Liver (tissue), 9 donors: ENCODE measurements around the gene IGSF3. TPM values are rescaled to one million over a fixed set of nuclear protein-coding genes. Genes with fewer than 3 reads are reported as not detected.

ENCODE experiments used
- DNase-seq: peaks from one replicate; pipeline ENCODE4 v3.0.0-alpha.2; 2017; ENCODE audit warnings: low spot score
- H3K27ac ChIP-seq, 2 donors: one replicate each; pipeline ENCODE4 v1.7.0; 2013; ENCODE audit warnings: inconsistent platforms in 2 of 2, low read length in 2 of 2, control low read depth in 1 of 2, low read depth in 1 of 2, mild to moderate bottlenecking in 1 of 2
- H3K27me3 ChIP-seq, 4 donors: one replicate each; pipeline versions ENCODE4 v1.6.1 to v1.7.0; 2013; ENCODE audit warnings: low read length in 3 of 4, inconsistent platforms in 1 of 4, mild to moderate bottlenecking in 1 of 4, moderate library complexity in 1 of 4; ENCODE audit not compliant: control insufficient read depth in 4 of 4, insufficient read depth in 4 of 4
- H3K36me3 ChIP-seq, 4 donors: one replicate each; pipeline versions ENCODE4 v1.6.1 to v1.7.0; 2013; ENCODE audit warnings: low read length in 3 of 4, mild to moderate bottlenecking in 3 of 4, low read depth in 1 of 4, moderate library complexity in 1 of 4; ENCODE audit not compliant: control insufficient read depth in 4 of 4, insufficient read depth in 3 of 4
- H3K4me1 ChIP-seq, 4 donors: one replicate each; pipeline versions ENCODE4 v1.6.1 to v1.7.0; 2013; ENCODE audit warnings: low read length in 3 of 4, mild to moderate bottlenecking in 3 of 4, moderate library complexity in 1 of 4; ENCODE audit not compliant: control insufficient read depth in 4 of 4, insufficient read depth in 4 of 4
- H3K4me3 ChIP-seq, 3 donors: one replicate each; pipeline versions ENCODE4 v1.6.1 to v1.7.0; 2013; ENCODE audit warnings: low read length in 3 of 3, control low read depth in 1 of 3, low read depth in 1 of 3, mild to moderate bottlenecking in 1 of 3
- H3K9ac ChIP-seq, 2 donors: one replicate each; pipeline ENCODE4 v1.7.0; 2013; ENCODE audit warnings: low read length in 2 of 2, mild to moderate bottlenecking in 2 of 2, moderate library complexity in 2 of 2, control low read depth in 1 of 2, low read depth in 1 of 2
- H3K9me3 ChIP-seq, 4 donors: one replicate each; pipeline versions ENCODE4 v1.6.1 to v1.7.0; 2013; ENCODE audit warnings: low read length in 3 of 4; ENCODE audit not compliant: control insufficient read depth in 4 of 4
- FOXA2 ChIP-seq: IDR thresholded peaks from 2 replicates; pipeline ENCODE4 v1.6.1; 2016; ENCODE audit warnings: antibody characterized with exemption
- GABPA ChIP-seq, 2 donors: IDR thresholded peaks in 1 of 2; conservative IDR thresholded peaks in 1 of 2; 2 replicates each; pipeline ENCODE4 v1.6.1; 2016; ENCODE audit warnings: antibody characterized with exemption in 2 of 2, mild to moderate bottlenecking in 1 of 2, moderate library complexity in 1 of 2
- HNF4A ChIP-seq, 2 donors: conservative IDR thresholded peaks; 2 replicates each; pipeline ENCODE4 v1.6.1; 2016; ENCODE audit warnings: antibody characterized with exemption in 2 of 2, mild to moderate bottlenecking in 2 of 2
- HNF4G ChIP-seq: IDR thresholded peaks from 2 replicates; pipeline ENCODE4 v1.6.1; 2016; ENCODE audit warnings: antibody characterized with exemption
- JUND ChIP-seq, 2 donors: IDR thresholded peaks; 2 replicates each; pipeline ENCODE4 v1.6.1; 2016; ENCODE audit warnings: antibody characterized with exemption in 2 of 2
- YY1 ChIP-seq: IDR thresholded peaks from 2 replicates; pipeline ENCODE4 v1.6.1; 2016; ENCODE audit warnings: antibody characterized with exemption, mild to moderate bottlenecking
- WGBS: extraction: QIAGEN DNeasy Blood & Tissue Kit; methylation state at CpG from one replicate; pipeline ENCODE4 v1.1.7; 2013; 5-methylcytosine and 5-hydroxymethylcytosine counted together
- polyA plus RNA-seq, 2 donors: library from polyadenylated mRNA; stranded (reverse) in 1 of 2; unstranded in 1 of 2; fragments of 200-250 nt in 1 of 2; fragments of >200 nt in 1 of 2; fragmentation: Nextera tagmentation in 1 of 2; extraction: Ambion mirVana in 1 of 2; gene quantifications; one replicate each; pipeline versions ENCODE4 v1.2.1 to v1.2.3, GENCODE V29; 2013 to 2015
- total RNA-seq, 2 donors: library from RNA; depleted of rRNA; stranded (reverse); fragments of >200 nt; gene quantifications; one replicate each; pipeline ENCODE4 v1.2.3, GENCODE V29; 2014
- TF ChIP-seq, protein P1 (sequence below): IDR thresholded peaks from 2 replicates; pipeline ENCODE4 v1.6.1; 2016; ENCODE audit warnings: antibody characterized with exemption, mild to moderate bottlenecking
- TF ChIP-seq, protein P2 (sequence below): IDR thresholded peaks from 2 replicates; pipeline ENCODE4 v1.6.1; 2016; ENCODE audit warnings: antibody characterized with exemption
- TF ChIP-seq, protein P3 (sequence below): IDR thresholded peaks from 2 replicates; pipeline ENCODE4 v1.6.1; 2016; ENCODE audit warnings: antibody characterized with exemption
- TF ChIP-seq, protein P4 (sequence below): fragments of 150-350 bp; IDR thresholded peaks from 2 replicates; pipeline ENCODE4 v1.5.1; 2017; ENCODE audit warnings: improper control_type of control experiment, low read depth, low read length; ENCODE audit not compliant: missing input control
- donor health status: healthy.
- donor health status: healthy.
- donor health status: healthy.
- donor health status: healthy.
- donor health status: healthy.

Gene IGSF3
- total and polyA plus RNA-seq, 4 donors: 0.14 to 5.4 (median 0.68) TPM

DNA sequence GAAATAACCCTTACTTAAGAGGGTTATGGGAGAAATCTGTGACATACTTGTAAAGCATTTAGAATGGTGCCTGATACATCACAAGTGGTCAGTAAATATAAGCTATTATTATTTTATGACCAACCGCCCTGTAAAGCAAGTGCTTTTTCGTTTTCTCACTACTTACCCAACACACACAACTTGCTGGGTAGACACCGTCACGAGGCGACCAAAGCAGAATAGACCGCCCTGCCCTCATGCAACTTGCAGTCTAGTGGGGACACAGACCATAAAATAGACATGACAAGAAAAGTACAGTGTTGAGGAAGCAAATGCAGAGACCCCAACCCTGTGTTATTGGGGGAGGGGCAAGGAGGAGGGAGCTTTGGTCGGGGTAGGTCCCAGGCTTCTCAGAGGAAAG, 744 bp upstream of the IGSF3 start (continued):
- TF ChIP-seq, protein P1, sequence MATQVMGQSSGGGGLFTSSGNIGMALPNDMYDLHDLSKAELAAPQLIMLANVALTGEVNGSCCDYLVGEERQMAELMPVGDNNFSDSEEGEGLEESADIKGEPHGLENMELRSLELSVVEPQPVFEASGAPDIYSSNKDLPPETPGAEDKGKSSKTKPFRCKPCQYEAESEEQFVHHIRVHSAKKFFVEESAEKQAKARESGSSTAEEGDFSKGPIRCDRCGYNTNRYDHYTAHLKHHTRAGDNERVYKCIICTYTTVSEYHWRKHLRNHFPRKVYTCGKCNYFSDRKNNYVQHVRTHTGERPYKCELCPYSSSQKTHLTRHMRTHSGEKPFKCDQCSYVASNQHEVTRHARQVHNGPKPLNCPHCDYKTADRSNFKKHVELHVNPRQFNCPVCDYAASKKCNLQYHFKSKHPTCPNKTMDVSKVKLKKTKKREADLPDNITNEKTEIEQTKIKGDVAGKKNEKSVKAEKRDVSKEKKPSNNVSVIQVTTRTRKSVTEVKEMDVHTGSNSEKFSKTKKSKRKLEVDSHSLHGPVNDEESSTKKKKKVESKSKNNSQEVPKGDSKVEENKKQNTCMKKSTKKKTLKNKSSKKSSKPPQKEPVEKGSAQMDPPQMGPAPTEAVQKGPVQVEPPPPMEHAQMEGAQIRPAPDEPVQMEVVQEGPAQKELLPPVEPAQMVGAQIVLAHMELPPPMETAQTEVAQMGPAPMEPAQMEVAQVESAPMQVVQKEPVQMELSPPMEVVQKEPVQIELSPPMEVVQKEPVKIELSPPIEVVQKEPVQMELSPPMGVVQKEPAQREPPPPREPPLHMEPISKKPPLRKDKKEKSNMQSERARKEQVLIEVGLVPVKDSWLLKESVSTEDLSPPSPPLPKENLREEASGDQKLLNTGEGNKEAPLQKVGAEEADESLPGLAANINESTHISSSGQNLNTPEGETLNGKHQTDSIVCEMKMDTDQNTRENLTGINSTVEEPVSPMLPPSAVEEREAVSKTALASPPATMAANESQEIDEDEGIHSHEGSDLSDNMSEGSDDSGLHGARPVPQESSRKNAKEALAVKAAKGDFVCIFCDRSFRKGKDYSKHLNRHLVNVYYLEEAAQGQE: no peak
- no peak for TF ChIP-seq GABPA (IDR thresholded peaks at IDR 0.05 in 1 of 2, conservative IDR thresholded peaks at IDR 0.05 in 1 of 2)
- TF ChIP-seq, protein P2, sequence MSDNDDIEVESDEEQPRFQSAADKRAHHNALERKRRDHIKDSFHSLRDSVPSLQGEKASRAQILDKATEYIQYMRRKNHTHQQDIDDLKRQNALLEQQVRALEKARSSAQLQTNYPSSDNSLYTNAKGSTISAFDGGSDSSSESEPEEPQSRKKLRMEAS: no peak

DNA sequence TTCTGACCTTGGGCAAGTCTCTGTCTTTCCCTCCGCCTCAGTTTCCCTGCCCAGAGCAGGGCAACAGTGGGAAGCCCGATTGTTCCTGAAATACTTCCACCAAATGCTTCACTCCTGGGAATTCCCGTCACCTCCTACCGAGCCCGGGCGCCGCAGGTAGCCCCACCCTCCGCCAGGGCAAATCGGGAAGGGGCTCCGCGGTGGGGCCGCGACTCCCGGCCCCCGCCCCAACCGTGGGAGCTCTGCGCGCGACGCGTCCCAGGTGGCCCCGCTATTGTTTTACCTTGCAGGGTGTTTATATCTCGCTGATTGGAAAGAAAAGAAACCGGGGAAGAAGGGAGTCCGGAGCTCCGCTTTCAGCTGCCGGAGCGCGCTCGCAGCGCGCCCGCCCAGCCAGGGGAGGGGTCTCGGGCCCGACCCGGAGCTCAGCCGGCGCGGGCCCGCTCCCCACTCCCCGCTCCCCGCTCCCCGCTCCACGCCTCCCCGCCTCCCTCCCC, 407 bp downstream of the IGSF3 start:
- H3K9me3 ChIP-seq: no peaks in the 10 kb centered on the region
- DNase-seq: no peak
- H3K4me3 ChIP-seq: peak overlapping the region in 2 of 3 donors; percentile 48 to 75
- H3K36me3 ChIP-seq: no peaks in the 10 kb centered on the region
- TF ChIP-seq, protein P3, sequence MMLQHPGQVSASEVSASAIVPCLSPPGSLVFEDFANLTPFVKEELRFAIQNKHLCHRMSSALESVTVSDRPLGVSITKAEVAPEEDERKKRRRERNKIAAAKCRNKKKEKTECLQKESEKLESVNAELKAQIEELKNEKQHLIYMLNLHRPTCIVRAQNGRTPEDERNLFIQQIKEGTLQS: no peak
- TF ChIP-seq JUND (IDR thresholded peaks at IDR 0.05): no peak
- TF ChIP-seq HNF4A (conservative IDR thresholded peaks at IDR 0.05): no peak
- no peak for TF ChIP-seq GABPA (IDR thresholded peaks at IDR 0.05 in 1 of 2, conservative IDR thresholded peaks at IDR 0.05 in 1 of 2)
- TF ChIP-seq HNF4G: no peak
- no peak for TF ChIP-seq YY1
- H3K27ac ChIP-seq: no peak overlapping the region
- peaks cover 0 to 13% (median 0%) of the 10 kb centered on the region in 4 donors for H3K27me3 ChIP-seq
- peaks cover 3 to 11% (median 4%) of the 10 kb centered on the region in 4 donors for H3K4me1 ChIP-seq
- no peak overlapping the region for H3K9ac ChIP-seq
- 1% methylated on average over 45 of the region's 45 CpGs for WGBS

DNA sequence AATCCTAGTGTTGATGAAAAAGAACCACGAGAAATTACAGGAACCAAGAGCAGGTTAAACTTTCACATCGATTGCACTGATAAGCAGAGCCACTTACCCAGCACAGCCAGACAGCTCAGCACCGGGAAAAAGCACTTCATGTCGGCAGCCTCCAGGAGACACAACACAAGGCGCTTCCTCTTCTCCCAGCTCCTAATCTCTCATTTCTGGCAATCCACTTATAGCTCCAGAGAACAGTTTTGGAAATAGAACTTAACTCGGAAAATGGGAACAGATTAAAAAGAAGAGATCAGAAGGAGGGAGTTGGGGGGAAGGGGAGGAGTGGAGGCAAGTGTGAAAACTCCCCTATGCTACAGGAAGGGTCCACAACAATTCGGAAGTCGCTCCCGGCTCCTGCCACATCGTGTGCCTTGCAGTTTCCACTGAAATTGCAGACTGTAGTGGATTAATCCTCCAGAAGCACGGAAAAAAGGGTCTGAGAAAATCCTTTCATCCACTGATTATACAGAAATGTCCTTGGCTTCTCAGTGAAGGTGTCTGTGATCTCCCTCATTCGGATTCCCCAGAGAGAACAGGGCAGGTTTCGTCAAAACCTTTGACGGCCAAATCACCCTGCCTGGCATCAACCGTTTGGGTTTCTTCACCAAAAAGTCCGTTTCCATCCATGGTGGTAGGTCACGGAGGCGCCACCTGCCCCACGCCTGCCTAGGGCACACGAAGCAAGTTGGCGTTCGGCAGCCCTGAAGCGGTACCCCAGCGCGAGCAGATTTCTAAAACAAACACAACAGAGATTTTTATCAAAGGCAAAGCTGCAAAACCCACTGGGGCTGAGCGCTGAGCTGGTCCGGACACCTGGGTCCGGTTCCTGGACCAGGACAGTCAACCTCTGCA, 1.1 kb downstream of the IGSF3 start:
- 21% methylated on average over 28 of the region's 28 CpGs for WGBS
- Histone ChIP-seq H3K9ac (no peak overlapping the region), H3K27me3 (peaks cover 0 to 13% (median 0%) of the 10 kb centered on the region in 4 donors), H3K9me3 (no peaks in the 10 kb centered on the region), H3K4me3 (peak overlapping the region in 2 of 3 donors; percentile 21 to 75), H3K4me1 (peaks cover 3 to 11% (median 4%) of the 10 kb centered on the region in 4 donors), H3K36me3 (no peaks in the 10 kb centered on the region), H3K27ac (no peak overlapping the region)
- no peak for DNase-seq
- TF ChIP-seq, protein P3: no peak
- TF ChIP-seq JUND (IDR thresholded peaks at IDR 0.05): no peak
- TF ChIP-seq, protein P4, sequence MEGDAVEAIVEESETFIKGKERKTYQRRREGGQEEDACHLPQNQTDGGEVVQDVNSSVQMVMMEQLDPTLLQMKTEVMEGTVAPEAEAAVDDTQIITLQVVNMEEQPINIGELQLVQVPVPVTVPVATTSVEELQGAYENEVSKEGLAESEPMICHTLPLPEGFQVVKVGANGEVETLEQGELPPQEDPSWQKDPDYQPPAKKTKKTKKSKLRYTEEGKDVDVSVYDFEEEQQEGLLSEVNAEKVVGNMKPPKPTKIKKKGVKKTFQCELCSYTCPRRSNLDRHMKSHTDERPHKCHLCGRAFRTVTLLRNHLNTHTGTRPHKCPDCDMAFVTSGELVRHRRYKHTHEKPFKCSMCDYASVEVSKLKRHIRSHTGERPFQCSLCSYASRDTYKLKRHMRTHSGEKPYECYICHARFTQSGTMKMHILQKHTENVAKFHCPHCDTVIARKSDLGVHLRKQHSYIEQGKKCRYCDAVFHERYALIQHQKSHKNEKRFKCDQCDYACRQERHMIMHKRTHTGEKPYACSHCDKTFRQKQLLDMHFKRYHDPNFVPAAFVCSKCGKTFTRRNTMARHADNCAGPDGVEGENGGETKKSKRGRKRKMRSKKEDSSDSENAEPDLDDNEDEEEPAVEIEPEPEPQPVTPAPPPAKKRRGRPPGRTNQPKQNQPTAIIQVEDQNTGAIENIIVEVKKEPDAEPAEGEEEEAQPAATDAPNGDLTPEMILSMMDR: no peak
- TF ChIP-seq FOXA2: no peak
